Measurements from ENCODE around the gene AGR3. TPM values are rescaled to one million over a fixed set of nuclear protein-coding genes. Genes with fewer than 3 reads are reported as not detected.

Gene AGR3
- total and polyA plus RNA-seq, 2 donors (not counting 3 experiments of a cell fraction or from before 2014, with no cell fraction given): not detected

DNA sequence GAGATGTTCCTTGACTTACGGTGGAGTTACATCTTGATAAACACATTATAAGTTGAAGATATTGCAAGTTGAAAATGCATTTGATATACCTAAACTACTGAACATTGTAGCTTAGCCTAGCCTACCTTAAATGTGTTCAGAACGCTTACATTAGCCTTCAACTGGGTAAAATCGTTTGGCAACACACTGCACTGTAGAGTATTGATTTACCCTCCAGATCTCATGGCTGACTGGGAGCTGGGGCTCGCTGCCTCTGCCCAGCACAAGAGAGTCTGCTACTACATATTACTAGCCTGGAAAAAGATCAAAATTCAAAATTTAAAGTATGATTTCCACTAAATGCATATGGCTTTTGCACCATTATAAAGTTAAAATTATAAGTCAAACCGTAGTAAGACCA is 7.5 kb upstream of the AGR3 start:
- H4K20me1 ChIP-seq (replicated peaks; ENCODE audit: control insufficient read depth, extremely low read depth, insufficient read depth, low read length): no peaks in the 10 kb centered on the region
- no peak overlapping the region for H3K9ac ChIP-seq (replicated peaks; ENCODE audit: extremely low read depth, insufficient read depth, low read length)
- FAIRE-seq (no peak), DNase-seq (ENCODE audit: low read depth, low spot score) (no peak)
- no peaks in the 10 kb centered on the region for H3K36me3 ChIP-seq (ENCODE audit: control insufficient read depth in 2 of 2, extremely low read depth in 1 of 2, insufficient read depth in 2 of 2, low read length in 2 of 2)
- dilution Hi-C loops (cut with MboI; ENCODE audit: extremely low pct_ligation_motif_present, low sequenced_read_pairs) (no loop called here), intact Hi-C loops (cut with micrococcal nuclease) (no loop called here)
- H3K4me2 ChIP-seq (ENCODE audit: insufficient read depth, low read length): no peak overlapping the region
- TF ChIP-seq JUN (IDR thresholded peaks at IDR 0.05; ENCODE audit: borderline replicate concordance, insufficient read depth, insufficient read length, low read depth): no peak
- TF ChIP-seq, protein P1, sequence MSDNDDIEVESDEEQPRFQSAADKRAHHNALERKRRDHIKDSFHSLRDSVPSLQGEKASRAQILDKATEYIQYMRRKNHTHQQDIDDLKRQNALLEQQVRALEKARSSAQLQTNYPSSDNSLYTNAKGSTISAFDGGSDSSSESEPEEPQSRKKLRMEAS (IDR thresholded peaks at IDR 0.05; ENCODE audit: insufficient read depth, insufficient read length): no peak
- TF ChIP-seq GATA2 (IDR thresholded peaks at IDR 0.05; ENCODE audit: insufficient read depth, insufficient read length, low read depth, low read length): no peak
- TF ChIP-seq, protein P2, sequence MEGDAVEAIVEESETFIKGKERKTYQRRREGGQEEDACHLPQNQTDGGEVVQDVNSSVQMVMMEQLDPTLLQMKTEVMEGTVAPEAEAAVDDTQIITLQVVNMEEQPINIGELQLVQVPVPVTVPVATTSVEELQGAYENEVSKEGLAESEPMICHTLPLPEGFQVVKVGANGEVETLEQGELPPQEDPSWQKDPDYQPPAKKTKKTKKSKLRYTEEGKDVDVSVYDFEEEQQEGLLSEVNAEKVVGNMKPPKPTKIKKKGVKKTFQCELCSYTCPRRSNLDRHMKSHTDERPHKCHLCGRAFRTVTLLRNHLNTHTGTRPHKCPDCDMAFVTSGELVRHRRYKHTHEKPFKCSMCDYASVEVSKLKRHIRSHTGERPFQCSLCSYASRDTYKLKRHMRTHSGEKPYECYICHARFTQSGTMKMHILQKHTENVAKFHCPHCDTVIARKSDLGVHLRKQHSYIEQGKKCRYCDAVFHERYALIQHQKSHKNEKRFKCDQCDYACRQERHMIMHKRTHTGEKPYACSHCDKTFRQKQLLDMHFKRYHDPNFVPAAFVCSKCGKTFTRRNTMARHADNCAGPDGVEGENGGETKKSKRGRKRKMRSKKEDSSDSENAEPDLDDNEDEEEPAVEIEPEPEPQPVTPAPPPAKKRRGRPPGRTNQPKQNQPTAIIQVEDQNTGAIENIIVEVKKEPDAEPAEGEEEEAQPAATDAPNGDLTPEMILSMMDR (IDR thresholded peaks at IDR 0.05; ENCODE audit: extremely low read depth in 1 of 2, insufficient read depth in 1 of 2, low read depth in 1 of 2, low read length in 2 of 2): no peak
- TF ChIP-seq POLR2AphosphoS5 (IDR thresholded peaks at IDR 0.05; ENCODE audit: insufficient read depth, low read depth, low read length): no peak
- TF ChIP-seq FOS (IDR thresholded peaks at IDR 0.05; ENCODE audit: borderline replicate concordance, insufficient read depth, low read length): no peak
- no peak for TF ChIP-seq EZH2 (IDR thresholded peaks at IDR 0.05; ENCODE audit: borderline replicate concordance, low read depth, low read length, severe bottlenecking)
- no peak for TF ChIP-seq MYC (IDR thresholded peaks at IDR 0.05; ENCODE audit: low read depth, low read length)
- TF ChIP-seq POLR2A (IDR thresholded peaks at IDR 0.05; ENCODE audit: low read depth, low read length): no peak
- no peaks in the 10 kb centered on the region for H3K79me2 ChIP-seq (ENCODE audit: control insufficient read depth, insufficient read depth, low read length)
- ChIA-PET CTCF (interaction anchor here (0.6 to 5.1 kb wide), 7 partner anchors 16 to 384 kb away, joined by 3 to 61 read pairs (median 4); no protein-coding TSS in a partner anchor), POLR2A (interaction anchor here (0.5 kb wide), 1 partner anchor 306 kb away, joined by 4 read pairs; no protein-coding TSS in a partner anchor)
- H3K4me1 ChIP-seq (ENCODE audit: control insufficient read depth, extremely low read depth, insufficient read depth, low read length): no peaks in the 10 kb centered on the region
- H3K4me3 ChIP-seq (replicated peaks in 1 of 3; ENCODE audit: insufficient read depth in 1 of 3, low read depth in 1 of 3, low read length in 3 of 3): no peak overlapping the region
- H2AFZ ChIP-seq (ENCODE audit: low read depth, low read length): no peak overlapping the region
- no peaks in the 10 kb centered on the region for H3K9me1 ChIP-seq (replicated peaks; ENCODE audit: control insufficient read depth, extremely low read depth, insufficient read depth, low read length)
- H3K27ac ChIP-seq (ENCODE audit: insufficient read depth, low read depth, low read length): no peak overlapping the region
- H3K27me3 ChIP-seq (ENCODE audit: control insufficient read depth in 2 of 2, insufficient read depth in 2 of 2, low read length in 2 of 2): no peaks in the 10 kb centered on the region
- H3K9me3 ChIP-seq (replicated peaks; ENCODE audit: control insufficient read depth, insufficient read depth, low read length): no peaks in the 10 kb centered on the region
- BruUV-seq (replicated peaks): no TSS peak

Measured in endothelial cell of umbilical vein (primary cell).